Hematopoietic multipotent progenitor cell treated with erythropoietin and hydrocortisone succinate and interleukin-3 and kit ligand, for 15 days (in vitro differentiated cells): Measurements from ENCODE around the gene TTC1.
"Not testable (repeated sequence)": the region's sequence is repeated elsewhere in the genome, so short reads cannot be mapped to it uniquely, and the experiment has no call there.

Experiments
- DNase-seq: peaks from one replicate; pipeline ENCODE4 v3.0.0-alpha.2; 2015; ENCODE audit warnings: low spot score

TTC1 gene

DNA sequence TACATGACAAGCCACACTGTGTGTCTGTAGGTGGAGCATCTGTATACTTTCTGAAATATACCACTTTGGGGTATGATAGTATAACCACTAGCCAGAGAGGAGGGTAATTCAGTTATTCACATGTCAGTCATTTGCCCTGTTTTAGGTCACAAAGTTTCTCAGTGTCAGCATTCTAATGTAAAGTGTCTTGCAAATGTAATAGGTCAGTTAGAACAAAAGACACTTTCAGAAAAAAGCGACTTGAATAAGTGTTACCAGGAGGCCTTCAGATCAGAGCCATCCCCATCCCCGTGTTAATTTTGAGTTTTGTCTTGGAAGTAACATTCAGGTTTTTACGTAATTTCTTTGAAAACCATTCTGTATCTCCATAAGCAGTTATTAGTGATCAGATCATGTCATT, 33.7 kb downstream of the TTC1 start:
- DNase-seq = no peak

DNA sequence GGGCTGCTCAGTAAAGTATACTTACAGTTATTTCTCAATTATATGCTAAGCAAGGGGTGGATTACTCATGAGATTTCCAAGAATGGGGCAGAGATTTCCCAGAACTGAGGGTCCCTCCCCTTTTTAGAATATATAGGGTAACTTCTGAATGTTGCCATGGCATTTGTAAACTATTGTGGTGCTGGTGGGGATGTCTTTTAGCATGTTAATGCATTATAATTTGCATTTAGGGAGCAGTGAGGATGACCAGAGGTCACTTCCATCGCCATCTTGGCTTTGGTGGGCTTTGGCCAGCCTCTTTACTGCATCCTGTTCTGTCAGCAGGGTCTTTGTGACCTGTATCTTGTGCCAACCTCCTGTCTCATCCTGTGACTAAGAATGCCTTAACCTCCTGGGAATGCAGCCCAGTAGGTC, 35.5 kb downstream of the TTC1 start:
- peak; percentile 16 for DNase-seq

DNA sequence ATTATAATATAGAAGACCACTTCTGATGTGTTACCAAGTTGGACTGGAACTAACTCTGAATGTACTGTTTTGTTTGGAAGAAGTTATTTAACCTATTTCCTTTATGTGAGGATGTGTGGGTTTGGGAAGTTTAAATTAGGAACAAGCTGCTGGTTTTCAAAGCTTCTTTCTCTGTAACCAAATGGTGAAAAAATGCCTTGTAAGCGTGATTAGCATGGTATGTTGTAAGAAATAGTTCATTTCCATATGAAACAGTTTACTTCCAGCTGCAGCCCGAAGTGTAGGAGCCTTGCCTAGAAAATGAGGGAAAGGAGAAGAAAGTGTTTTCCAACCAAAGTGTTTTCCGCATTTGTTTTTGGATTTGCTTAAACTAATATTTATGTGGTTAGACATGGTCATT, 36.0 kb downstream of the TTC1 start:
- DNase-seq = no peak

DNA sequence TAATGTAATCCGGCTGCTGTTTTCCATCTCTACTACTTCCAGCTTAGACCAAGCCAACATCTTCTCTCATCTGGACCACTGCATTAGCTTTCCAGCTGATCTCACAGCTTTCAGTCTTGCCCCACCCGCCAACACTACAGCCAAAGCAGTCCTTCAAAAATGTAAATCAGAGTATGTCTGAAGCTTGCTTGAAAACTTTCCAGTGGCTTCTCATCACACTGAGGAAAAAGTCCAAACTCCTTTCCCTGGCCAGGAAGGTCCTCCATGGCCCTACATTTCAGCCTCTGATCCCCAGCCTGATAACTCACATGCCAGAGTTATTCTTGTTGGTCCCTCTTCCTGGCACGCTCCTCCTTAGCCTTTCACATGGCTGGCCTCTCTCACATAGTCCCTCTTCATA, 38.5 kb downstream of the TTC1 start:
- DNase-seq = no peak

DNA sequence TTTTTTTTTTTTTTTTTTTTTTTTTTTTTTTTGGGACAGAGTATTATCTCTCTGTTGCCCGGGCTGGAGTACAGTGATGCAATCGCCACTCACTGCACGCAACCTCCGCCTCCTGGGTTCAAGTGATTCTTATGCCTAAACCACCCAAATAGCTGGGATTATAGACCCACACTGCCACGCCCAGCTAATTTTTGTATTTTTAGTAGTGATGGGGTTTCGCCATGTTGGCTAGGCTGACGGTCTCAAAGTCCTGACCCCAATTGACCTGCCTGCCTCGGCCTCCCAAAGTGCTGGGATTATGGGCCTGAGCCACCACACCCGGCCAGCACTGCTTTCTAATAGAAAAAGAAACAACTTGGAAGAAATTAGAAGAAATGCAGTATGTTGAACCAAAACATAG, 39.2 kb downstream of the TTC1 start:
- no peak for DNase-seq

DNA sequence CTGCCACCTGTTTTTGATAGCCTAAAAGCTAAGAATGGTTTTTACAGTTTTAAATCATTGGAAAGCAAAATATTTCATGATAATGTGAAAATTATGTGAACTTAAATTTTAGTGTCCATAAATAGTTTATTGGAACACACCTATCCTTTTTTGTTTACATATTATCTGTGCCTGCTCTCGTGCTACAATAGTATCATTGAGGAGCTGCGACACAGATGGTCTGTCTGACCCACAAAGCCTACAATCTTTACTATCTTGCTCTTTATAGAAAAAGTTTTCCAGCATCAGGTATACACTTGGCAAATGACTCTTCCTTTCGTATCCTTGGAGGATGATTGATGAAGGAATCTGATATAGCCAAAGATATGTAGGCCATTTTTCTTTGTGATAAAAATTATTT, 40.2 kb downstream of the TTC1 start:
- no peak for DNase-seq

DNA sequence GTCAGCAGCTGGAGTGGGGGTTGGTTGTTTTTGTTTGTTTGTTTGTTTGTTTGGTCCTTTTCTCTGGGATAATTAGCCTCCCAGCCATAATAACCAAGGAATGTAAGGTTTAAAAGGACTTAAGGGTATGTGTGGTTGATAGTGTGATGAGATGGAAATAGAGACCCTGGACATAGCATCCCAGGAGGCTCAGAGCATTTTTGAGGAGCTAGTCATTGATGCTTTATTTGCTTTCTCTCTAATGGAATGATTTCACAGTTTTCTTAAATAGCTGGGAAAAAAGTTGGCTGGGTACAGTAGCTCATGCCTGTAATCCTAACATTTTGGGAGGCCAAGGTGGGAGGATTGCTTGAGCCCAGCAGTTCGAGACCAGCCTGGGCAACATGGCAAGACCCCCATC, 45.1 kb downstream of the TTC1 start:
- no peak for DNase-seq

DNA sequence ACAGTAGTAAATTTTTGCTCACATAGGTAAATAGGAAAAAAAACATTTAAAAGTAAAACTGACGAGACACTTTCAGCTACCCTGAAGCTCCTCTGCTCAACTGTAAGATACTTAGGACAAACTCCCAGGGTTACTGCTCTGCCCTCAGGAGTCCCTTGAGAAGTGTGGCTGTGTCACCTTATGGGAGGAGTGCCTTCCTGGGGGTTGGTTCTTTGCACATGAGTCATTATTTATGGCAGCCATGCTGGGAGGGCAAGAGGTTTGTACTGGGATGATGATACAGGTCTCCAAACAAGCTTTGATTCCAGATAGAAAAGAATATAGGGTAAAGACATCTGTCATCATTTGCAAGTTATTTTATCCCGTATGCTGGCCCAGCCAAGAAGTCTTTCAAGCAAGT, 45.9 kb downstream of the TTC1 start:
- DNase-seq = no peak

DNA sequence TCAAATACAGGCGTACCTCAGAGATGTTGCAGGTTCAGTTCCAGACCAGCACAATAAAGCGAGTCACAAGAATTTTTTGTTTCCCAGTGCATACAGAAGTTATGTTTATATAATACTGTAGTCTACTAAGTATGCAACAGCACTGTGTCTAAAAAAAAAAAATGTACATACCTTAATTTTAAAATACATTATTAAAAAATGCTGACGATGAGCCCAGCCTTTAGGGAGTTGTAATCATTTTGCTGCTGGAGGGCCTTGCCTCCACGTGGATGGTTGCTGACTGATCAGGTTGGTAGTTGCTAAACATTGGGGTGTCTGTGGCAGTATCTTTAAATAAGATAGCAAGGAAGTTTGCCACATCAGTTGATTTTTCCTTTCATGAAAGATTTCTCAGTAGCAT, 48.3 kb downstream of the TTC1 start:
- no peak for DNase-seq

DNA sequence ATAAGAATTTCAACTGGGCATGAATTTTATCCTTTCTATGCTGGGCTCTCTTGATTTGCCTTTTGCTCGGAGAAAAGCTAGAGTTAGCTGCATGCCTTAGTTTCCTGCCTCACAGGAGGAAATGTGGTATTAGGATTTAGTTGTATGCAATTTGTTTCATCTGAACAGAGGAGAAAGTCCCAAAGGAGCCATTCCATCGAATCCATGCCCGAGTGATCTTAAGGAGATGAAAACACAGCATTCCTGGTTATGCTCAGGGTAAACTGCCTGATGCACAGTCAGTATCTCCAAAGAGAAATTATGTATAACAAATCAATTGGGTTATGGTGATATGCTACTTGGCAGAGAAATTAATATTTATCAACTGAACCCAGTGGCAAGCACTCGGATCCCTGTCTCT, 51.1 kb downstream of the TTC1 start:
- DNase-seq = no peak

DNA sequence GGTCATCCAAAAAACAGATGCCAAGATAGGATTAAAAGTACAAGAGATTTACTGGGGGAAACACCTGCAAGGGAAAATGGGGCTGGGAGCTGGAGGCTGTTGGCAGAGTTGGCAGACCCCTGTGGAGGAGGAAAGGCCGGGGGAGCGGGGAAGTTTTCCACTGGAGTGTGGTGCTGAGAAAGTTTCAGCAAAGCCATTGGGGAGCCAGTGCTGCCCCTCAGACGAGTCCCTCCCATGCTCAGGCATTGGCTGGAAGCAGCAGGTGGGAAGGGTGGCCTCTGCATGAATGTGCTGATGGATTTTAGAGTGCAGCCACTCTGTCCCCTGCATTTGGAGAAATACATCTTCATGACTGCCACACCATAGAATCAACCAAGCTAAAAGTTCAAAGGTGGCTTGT, 52.8 kb downstream of the TTC1 start:
- DNase-seq = no peak

DNA sequence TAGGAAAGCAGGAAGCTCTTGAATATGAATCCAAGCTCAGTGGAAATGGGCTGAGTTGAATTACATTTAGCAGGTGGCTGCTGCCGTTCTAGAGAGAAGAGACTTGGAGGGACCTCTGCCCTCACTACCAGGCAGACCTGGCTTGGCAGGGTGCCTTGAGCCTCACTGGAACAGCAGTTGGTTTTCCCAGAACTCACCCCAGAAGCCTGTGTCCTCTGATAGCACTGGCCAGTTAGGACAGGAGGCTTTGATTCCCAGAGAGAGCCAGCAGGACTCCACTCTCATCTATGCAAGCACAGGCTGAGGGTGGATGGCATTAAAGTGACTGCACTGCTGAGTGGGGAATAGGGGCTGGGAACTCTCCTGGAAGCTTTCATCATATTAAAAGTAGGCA, 55.5 kb downstream of the TTC1 start:
- DNase-seq = no peak

DNA sequence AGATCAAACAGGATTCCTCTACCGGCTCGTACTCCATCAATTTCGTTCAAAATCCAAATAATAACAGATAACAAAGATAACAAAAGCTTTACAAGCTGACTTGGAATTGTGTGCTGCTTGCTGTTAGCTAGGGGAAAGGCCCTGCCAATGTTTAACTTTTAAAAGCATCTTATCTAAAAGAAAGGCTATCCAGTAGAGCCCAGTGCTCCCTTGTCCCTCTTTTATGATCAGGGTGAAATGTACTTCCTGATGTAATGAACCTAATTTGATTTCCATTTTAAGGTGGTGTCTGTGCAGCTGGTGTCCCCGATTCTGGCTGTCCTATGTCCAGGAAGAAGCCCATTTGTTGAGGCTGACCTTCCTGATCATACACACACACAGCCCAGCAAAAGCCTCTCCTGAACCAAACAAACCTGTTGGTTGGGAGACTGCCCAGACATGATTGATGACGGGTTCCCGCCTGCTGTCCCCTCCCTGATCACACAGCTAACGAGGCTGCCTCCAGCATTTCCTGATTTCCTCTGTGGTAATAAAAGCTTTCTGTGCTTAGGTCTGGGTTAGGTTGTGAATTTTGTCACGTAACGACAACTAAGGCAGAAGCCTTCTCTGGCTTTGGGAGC, 56.2 kb downstream of the TTC1 start:
- DNase-seq = no peak

DNA sequence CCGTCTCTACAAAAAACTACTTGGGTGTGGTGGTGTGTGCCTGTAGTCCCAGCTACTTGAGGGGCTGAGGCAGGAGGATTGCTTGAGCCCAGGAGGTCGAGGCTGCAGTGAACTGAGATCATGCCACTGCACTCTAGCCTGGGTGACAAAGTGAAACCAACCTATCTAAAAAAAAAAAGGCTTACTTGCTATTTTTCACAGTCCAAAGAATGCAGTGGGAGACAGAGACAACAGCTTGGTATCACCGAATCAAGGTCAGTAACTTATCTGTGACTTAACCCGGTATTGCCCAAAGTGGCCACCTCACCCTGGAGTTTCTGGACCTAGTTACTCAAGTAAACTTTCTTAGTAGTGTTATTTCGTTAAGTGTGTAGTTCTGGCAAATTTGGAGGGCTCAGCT, 60.2 kb downstream of the TTC1 start:
- not testable (repeated sequence) for DNase-seq

DNA sequence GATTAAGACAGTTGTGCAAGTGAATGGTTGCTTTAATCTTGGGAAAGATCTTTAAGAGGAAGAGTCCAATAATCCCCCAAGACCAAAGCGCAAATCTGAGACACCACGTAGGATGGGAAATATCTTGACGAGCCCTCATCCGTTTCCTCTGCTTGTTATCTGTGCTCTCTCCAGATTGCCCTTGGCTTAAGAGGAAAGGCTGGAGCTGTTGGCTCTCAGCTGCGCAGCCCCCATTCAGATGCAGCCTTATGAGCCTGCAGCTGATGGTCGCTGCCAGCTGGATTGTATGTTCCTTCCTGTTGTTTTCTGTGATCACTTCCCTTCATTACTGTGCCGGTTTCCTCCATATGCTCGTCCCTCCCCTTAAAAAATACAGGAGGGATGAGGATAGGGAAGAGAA, 62.6 kb downstream of the TTC1 start:
- DNase-seq = no peak

DNA sequence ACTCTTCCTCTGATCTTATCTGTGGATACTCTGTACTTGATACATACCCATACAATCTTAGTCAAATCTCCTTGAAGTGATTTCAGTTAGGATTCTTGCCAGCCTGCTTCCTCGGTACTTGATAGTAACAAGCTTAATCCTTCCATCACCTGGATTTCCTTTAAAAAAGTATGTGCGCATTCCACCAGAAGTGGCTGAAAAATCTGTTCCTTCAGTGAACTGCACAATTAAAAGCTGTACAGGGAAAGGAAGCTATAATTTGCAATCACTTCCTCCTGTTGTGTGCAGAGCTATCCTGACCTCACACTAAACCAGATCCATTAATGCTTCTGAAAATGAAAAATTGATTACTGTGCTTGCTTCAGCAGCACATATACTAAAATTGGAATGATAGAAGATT, 63.0 kb downstream of the TTC1 start:
- no peak for DNase-seq

DNA sequence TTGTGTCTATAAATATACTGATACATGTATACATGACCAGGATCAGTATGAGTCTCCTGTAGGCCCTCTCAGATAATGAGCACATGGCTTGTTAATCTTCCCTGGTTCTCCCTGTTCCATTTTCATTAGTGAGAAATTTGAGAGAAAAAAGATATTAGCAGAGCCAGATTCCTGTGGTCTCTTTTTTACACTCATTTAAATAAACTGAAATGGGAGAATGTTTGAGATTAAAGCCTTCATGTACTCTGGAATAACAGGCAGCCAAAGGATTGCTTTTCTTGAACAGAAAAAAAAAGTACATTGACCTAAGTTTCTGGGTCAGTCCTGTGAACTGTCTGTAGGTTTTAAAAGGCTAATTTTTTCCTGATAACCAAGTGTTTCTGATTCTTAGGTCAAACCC, 66.1 kb downstream of the TTC1 start:
- DNase-seq = no peak

DNA sequence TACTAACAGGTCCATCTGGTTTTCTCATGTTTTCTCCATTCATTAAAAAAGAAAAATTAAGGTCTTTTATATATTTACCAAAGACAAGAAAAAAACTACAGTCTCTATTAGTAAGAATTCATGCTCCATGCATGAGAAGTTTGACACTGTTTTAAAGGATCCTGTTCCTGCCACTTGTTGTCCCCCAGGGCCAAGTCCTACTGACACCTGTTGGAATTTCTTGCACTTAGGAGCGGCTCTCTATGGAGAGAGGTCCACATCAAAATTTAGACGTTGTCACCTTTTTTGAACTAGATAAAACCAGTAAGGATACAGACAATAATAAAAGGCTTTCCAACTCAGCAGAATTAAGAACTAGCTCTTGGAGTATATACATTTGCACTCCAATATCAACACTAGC, 68.1 kb downstream of the TTC1 start:
- no peak for DNase-seq

DNA sequence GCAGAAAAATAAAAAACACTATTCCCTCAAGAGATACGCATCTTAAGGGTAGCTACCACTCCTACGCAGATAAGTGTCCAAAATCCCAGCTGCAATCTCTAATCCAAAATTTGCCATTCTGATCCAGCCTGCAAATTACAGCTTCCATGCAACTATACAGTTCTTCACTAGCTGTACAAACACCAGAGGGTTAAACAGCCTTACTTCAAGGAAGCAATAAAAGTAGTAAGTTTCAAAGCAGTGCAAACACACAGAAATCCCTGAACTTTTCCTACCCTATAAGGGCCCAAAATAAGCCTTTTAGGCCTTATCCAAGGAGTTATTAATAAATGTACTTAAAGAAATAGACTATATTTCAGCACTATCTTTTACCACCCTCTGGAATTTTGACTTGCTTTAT, 70.8 kb downstream of the TTC1 start:
- DNase-seq = no peak

DNA sequence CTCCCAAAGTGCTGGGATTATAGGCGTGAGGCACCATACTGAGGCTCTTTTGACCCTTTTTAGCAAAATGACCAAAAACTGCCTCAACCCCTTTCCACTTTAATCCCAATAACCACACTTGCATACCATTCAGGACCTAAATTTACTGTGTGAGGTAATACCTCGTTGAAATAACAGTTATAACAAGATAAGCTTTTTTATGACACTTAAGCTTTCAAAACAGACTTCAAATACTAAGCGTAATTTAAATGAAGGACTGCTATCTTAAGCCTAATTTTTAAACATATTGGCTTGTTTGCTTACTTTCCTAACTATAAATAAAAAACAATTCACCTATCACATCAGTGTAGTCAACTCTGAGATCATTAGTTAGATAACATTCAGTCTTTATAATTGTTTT, 72.6 kb downstream of the TTC1 start:
- DNase-seq = no peak

DNA sequence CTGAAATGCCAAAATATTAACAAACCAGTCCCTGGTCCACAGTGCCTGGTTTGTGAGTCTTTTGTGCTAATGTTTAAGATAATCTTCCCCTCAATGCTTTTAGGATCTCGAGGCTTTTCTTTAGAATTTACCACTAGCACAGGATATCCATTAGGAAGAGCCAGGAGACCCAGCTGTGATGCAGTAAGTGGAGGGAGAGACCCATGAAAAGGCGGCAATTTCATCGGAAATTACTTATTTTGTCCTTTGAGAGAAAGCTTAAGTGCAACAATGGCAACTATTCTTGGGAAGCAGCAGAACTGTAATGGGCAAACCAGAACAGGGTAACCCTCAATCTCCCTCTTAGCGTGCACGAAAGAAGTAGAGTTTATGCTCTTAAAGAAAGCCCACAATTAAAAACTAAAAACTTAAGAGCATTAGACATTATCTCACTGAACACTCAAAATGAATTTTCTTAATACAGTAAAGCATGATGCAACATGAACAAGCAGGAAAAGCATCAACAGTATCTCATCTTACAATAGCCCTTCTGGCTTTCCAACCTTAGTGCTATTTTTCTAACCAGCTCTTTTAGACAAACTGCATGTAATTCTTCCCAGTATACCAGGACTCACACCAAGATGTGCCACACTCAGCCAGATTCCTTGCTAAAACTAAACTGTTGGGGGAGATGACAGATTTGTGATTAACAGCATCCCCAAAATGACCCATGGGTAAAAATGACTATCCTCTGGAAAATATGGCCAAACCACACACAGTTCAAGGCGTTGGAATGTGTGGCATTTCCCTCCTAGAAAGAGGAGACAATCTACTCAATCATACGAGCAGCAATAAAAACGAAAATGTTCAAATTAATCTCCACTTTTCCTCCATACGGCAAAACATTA, 73.9 kb downstream of the TTC1 start:
- no peak for DNase-seq

DNA sequence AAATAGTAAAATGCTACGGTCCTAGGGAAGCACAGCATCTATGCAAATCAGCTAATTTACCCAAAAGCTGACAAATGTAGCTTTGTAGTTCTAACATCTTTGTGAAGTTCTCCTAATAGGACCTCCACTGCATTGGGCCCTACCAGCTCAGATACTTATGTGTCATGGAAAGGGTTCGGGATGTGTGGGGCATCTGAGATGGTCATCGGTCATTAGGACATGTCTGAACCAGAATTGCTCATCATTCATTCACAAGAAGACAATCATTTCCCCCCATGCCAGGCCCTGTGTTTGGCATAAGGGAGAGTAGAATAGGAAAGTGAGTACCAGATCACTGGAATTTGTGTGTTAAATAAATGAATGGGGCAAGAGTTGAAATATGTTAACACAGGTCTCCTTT, 74.6 kb downstream of the TTC1 start:
- DNase-seq = no peak

DNA sequence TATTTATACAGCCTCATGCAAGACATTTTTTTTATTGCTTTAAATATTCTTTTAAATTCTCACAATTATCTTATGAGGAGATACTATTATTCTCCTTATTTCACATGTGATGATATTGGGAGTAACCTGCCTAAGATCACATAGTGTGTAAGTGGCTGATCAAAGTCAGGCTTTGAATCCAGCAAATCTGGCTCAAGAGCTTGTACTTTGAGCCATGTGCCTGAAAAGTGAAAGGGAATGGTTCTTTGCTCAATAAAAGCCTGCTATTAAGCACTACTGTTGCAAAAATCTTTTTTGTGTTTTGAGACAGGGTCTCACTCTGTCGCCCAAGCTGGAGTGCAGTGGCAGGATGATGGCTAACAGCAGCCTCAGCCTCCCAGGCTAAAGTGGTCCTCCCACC, 75.2 kb downstream of the TTC1 start:
- DNase-seq = no peak

DNA sequence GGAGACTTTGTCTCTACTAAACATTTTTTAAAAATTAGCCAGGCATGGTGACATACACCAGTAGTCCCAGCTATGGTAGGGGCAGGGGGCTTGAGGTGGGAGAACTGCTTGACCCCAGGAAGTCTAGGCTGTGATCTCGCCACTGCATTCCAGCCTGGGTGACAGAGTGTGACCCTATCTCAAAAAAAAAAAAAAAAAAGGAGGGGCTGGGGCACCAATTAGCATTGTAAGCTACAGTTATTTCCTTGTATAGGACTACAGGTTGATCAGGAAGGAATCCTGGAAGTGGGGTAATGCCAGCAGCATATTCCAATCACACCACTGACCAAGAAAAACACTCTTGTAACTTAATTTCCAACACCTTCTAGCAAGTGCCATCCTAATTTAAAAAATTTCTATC, 78.3 kb downstream of the TTC1 start:
- no peak for DNase-seq
